HepG2 (cell line): ENCODE data around the gene HDAC8. TPM values are rescaled to one million over a fixed set of nuclear protein-coding genes. Genes with fewer than 3 reads are reported as not detected.

Source experiments
- ATAC-seq: fragments of 200-7000 bp; cut with Tn5 transposase; 3 replicates; pipeline ENCODE4 v1.9.1; 2020; ENCODE audit warnings: mild to moderate bottlenecking, moderate library complexity
- BruUV-seq: library from RNA; stranded (reverse); fragments of 400-500 nt; replicated peaks from 2 replicates; lab custom pipeline; 2021; lab: Mats Ljungman, UMichigan
- CTCF ChIA-PET: fragments of 300-600 bp; formaldehyde crosslinking; extraction: SDS; loops from one replicate; lab custom pipeline; 2021; ENCODE audit warnings: low total read pairs, inconsistent platforms, low intra/inter-chr PET ratio; lab: Yijun Ruan, JAX
- POLR2A ChIA-PET: fragments of 350-600 bp; sonication (Branson Sonifier 250); formaldehyde crosslinking; loops from one replicate; lab custom pipeline; 2020; ENCODE audit warnings: antibody characterized with exemption, inconsistent platforms; lab: Yijun Ruan, JAX
- DNase-seq: peaks from one replicate; pipeline ENCODE4 v3.0.0-alpha.2; 2015; ENCODE audit warnings: low spot score
- FAIRE-seq: peaks from 3 replicates; lab custom pipeline; 2011; peaks lifted over from hg19 to GRCh38; lab: Jason Lieb, UNC
- H2AFZ ChIP-seq: one replicate; pipeline ENCODE4 v1.6.1; 2011; ENCODE audit warnings: low read length, inconsistent platforms
- H3K27ac ChIP-seq: fragments of 300-600 bp; 3 replicates; pipeline ENCODE4 v1.8.0; 2011; ENCODE audit warnings: mixed run types, mild to moderate bottlenecking, mixed read lengths, low read length, inconsistent platforms; ENCODE audit not compliant: insufficient read depth; ENCODE audit errors: extremely low read length
- H3K27me3 ChIP-seq, 2 experiments: fragments of 200-600 bp in 1 of 2; 2 replicates in 1 of 2; 3 replicates in 1 of 2; pipeline versions ENCODE4 v1.6.0 to v1.8.0; 2011; ENCODE audit warnings: low read length in 2 of 2, mild to moderate bottlenecking in 2 of 2, moderate library complexity in 2 of 2, inconsistent platforms in 1 of 2; ENCODE audit not compliant: insufficient read depth in 2 of 2, control insufficient read depth in 1 of 2
- H3K36me3 ChIP-seq, 2 experiments: fragments of 200-600 bp in 1 of 2; replicated peaks in 1 of 2; 2 replicates in 1 of 2; 3 replicates in 1 of 2; pipeline versions ENCODE4 v1.5.1 to v1.8.0; 2011; ENCODE audit warnings: low read length in 2 of 2, inconsistent platforms in 1 of 2; ENCODE audit not compliant: insufficient read depth in 2 of 2, control insufficient read depth in 1 of 2
- H3K4me1 ChIP-seq: 2 replicates; pipeline ENCODE4 v1.5.1; 2012; ENCODE audit warnings: low read length, inconsistent platforms; ENCODE audit not compliant: insufficient read depth
- H3K4me2 ChIP-seq: 2 replicates; pipeline ENCODE4 v1.6.0; 2011; ENCODE audit warnings: low read depth, low read length, inconsistent platforms
- H3K4me3 ChIP-seq, 3 experiments: fragments of 200-600 bp in 1 of 3; sonication (generic), shearing (Covaris generic) in 1 of 3; replicated peaks in 1 of 3; 2 replicates each; pipeline ENCODE4 v1.5.1; 2011 to 2016; ENCODE audit warnings: low read length in 3 of 3, inconsistent platforms in 2 of 3, low read depth in 2 of 3, mild to moderate bottlenecking in 2 of 3, control low read depth in 1 of 3, mixed read lengths in 1 of 3; ENCODE audit not compliant: insufficient read depth in 1 of 3
- H3K79me2 ChIP-seq: one replicate; pipeline ENCODE4 v1.6.1; 2011; ENCODE audit warnings: low read length, inconsistent platforms; ENCODE audit not compliant: insufficient read depth
- H3K9ac ChIP-seq: 2 replicates; pipeline ENCODE4 v1.6.0; 2011; ENCODE audit warnings: mild to moderate bottlenecking, low read depth, low read length, inconsistent platforms; ENCODE audit not compliant: insufficient read depth
- H3K9me3 ChIP-seq: 2 replicates; pipeline ENCODE4 v1.5.1; 2012; ENCODE audit warnings: mild to moderate bottlenecking, low read length
- H4K20me1 ChIP-seq: 2 replicates; pipeline ENCODE4 v1.6.0; 2011; ENCODE audit warnings: inconsistent platforms, mild to moderate bottlenecking, low read length, moderate library complexity; ENCODE audit not compliant: insufficient read depth
- CREB1 ChIP-seq, 2 experiments: fragments of 450-650 bp in 1 of 2; IDR thresholded peaks; 2 replicates each; pipeline ENCODE4 v1.6.1; 2016 to 2017; ENCODE audit warnings: control low read depth in 1 of 2, mild to moderate bottlenecking in 1 of 2, missing compliant biosample characterization in 1 of 2, missing genetic modification characterization in 1 of 2
- DMTF1 ChIP-seq: sonication (generic); formaldehyde crosslinking; IDR thresholded peaks from 2 replicates; pipeline ENCODE4 v1.4.0; 2020; ENCODE audit warnings: mild to moderate bottlenecking, missing genetic modification reagents
- ELF1 ChIP-seq: sonication (generic); formaldehyde crosslinking; IDR thresholded peaks from 2 replicates; pipeline ENCODE4 v1.4.0; 2020; ENCODE audit warnings: missing genetic modification reagents
- HIC2 ChIP-seq: sonication (generic); formaldehyde crosslinking; IDR thresholded peaks from 2 replicates; pipeline ENCODE4 v1.9.0; 2022; ENCODE audit warnings: low read depth, missing genetic modification reagents
- HNRNPK ChIP-seq: fragments of 200-400 bp; formaldehyde crosslinking; IDR thresholded peaks from 2 replicates; pipeline ENCODE4 v1.6.1; 2018; ENCODE audit warnings: low read length, low read depth, moderate library complexity, mild to moderate bottlenecking; ENCODE audit not compliant: poor library complexity, severe bottlenecking
- PHF21A ChIP-seq: sonication (generic); formaldehyde crosslinking; IDR thresholded peaks from 2 replicates; pipeline ENCODE4 v1.5.0; 2020; ENCODE audit warnings: mild to moderate bottlenecking, missing genetic modification reagents
- PHF8 ChIP-seq: sonication (generic); formaldehyde crosslinking; IDR thresholded peaks from 2 replicates; pipeline ENCODE4 v1.5.0; 2020; ENCODE audit warnings: missing genetic modification reagents
- TCF7L2 ChIP-seq: IDR thresholded peaks from 2 replicates; pipeline ENCODE4 v1.6.1; 2011; ENCODE audit warnings: mild to moderate bottlenecking, low read depth, low read length, moderate library complexity
- TP53 ChIP-seq: sonication (generic); formaldehyde crosslinking; conservative IDR thresholded peaks from 2 replicates; pipeline ENCODE4 v1.4.0; 2020; ENCODE audit warnings: missing genetic modification reagents
- USF2 ChIP-seq, 2 experiments: sonication (generic) in 1 of 2; formaldehyde crosslinking in 1 of 2; IDR thresholded peaks; 2 replicates each; pipeline versions ENCODE4 v1.5.1 to v1.6.1; 2011 to 2020; ENCODE audit warnings: borderline replicate concordance in 1 of 2, low read depth in 1 of 2, low read length in 1 of 2, mild to moderate bottlenecking in 1 of 2, missing genetic modification reagents in 1 of 2, moderate library complexity in 1 of 2
- ZFP1 ChIP-seq: IDR thresholded peaks from 2 replicates; pipeline ENCODE4 v1.6.1; 2016
- ZNF530 ChIP-seq: sonication (generic); formaldehyde crosslinking; IDR thresholded peaks from 2 replicates; pipeline ENCODE4 v1.5.0; 2020; ENCODE audit warnings: low read depth, mild to moderate bottlenecking, missing genetic modification reagents
- ZNF543 ChIP-seq: sonication (generic); formaldehyde crosslinking; IDR thresholded peaks from 2 replicates; pipeline ENCODE4 v1.4.0; 2020; ENCODE audit warnings: mild to moderate bottlenecking, missing genetic modification reagents
- ZNF572 ChIP-seq: sonication (generic); formaldehyde crosslinking; IDR thresholded peaks from 2 replicates; pipeline ENCODE4 v1.5.1; 2020; ENCODE audit warnings: mild to moderate bottlenecking, missing genetic modification reagents
- ZNF597 ChIP-seq: sonication (generic); formaldehyde crosslinking; IDR thresholded peaks from 2 replicates; pipeline ENCODE4 v1.5.0; 2020; ENCODE audit warnings: missing genetic modification reagents
- ZNF703 ChIP-seq: sonication (generic); formaldehyde crosslinking; IDR thresholded peaks from 2 replicates; pipeline ENCODE4 v1.5.1; 2020; ENCODE audit warnings: missing genetic modification reagents, mild to moderate bottlenecking, moderate library complexity, borderline replicate concordance
- ZNF788 ChIP-seq: sonication (generic); formaldehyde crosslinking; IDR thresholded peaks from 2 replicates; pipeline ENCODE4 v1.5.0; 2020; ENCODE audit warnings: mild to moderate bottlenecking, missing genetic modification reagents, borderline replicate concordance
- ZNF891 ChIP-seq: sonication (generic); formaldehyde crosslinking; IDR thresholded peaks from 2 replicates; pipeline ENCODE4 v1.5.0; 2020; ENCODE audit warnings: mild to moderate bottlenecking, missing genetic modification reagents
- WGBS: methylation state at CpG from one replicate; pipeline ENCODE4 v1.1.6; 2017; ENCODE audit warnings: low lambda C conversion rate; 5-methylcytosine and 5-hydroxymethylcytosine counted together
- in situ Hi-C: cut with HindIII; loops from 2 replicates; pipeline ENCODE4 v1.10.0; 2017; ENCODE audit warnings: low pct_unique_long_range_greater_than_20kb; ENCODE audit not compliant: extremely low pct_ligation_motif_present
- intact Hi-C: fragments of 100-400 bp; cut with micrococcal nuclease; formaldehyde crosslinking; loops from one replicate; pipeline ENCODE4 v1.10.0; 2022; ENCODE audit not compliant: unreplicated experiment
- polyA plus RNA-seq, 8 experiments: library from polyadenylated mRNA; depleted of rRNA in 3 of 8; stranded (reverse) in 7 of 8; unstranded in 1 of 8; fragments of >200 nt; fragmentation: Illumina TruSeq in 4 of 8; extraction: Trizol in 4 of 8; gene quantifications; 2 replicates each; pipeline versions ENCODE4 v1.2.1 to v1.2.3, GENCODE V29; 2011 to 2016; ENCODE audit warnings: low read depth in 4 of 8, missing spikeins in 1 of 8, mixed read lengths in 1 of 8; ENCODE audit not compliant: insufficient read depth in 1 of 8
- total RNA-seq, 5 experiments: library from RNA; depleted of rRNA; stranded (reverse); fragments of >200 nt; fragmentation: Illumina TruSeq; extraction: Trizol; gene quantifications; 2 replicates each; pipeline ENCODE4 v1.2.3, GENCODE V29; 2016; ENCODE audit warnings: low read depth in 1 of 5

Gene HDAC8
- total and polyA plus RNA-seq, 2 of the 13 experiments (the other 11 are each of a cell fraction or from before 2014, with no cell fraction given), result 13.7 to 28.6 TPM

- Histone ChIP-seq H3K27me3 (no peaks in the 10 kb centered on the region), H3K4me3 (no peak overlapping the region), H3K9me3 (no peaks in the 10 kb centered on the region), H3K9ac (no peak overlapping the region), H3K4me2 (no peak overlapping the region), H2AFZ (no peak overlapping the region), H4K20me1 (no peaks in the 10 kb centered on the region), H3K36me3 (peaks cover 1 to 2% of the 10 kb centered on the region in 2 experiments; a peak in 1 of 5 replicates), H3K4me1 (no peaks in the 10 kb centered on the region), H3K79me2 (no peaks in the 10 kb centered on the region), H3K27ac (no peak overlapping the region)
- POLR2A ChIA-PET, result no interaction called here
- in situ Hi-C loops, result no loop called here
- DNase-seq, result no peak
- CTCF ChIA-PET, result no interaction called here
- WGBS, result 94% methylated on average over 5 of the region's 5 CpGs
- FAIRE-seq, result no peak
- no peak for ATAC-seq
- no TSS peak for BruUV-seq
- intact Hi-C loops, result no loop called here
- TF ChIP-seq ZNF788, result no peak
- TF ChIP-seq TCF7L2, result no peak
- no peak for TF ChIP-seq HIC2 (CRISPR knock-in tag)
- TF ChIP-seq TP53 (CRISPR knock-in tag), result no peak
- TF ChIP-seq ELF1 (CRISPR knock-in tag), result no peak
- no peak for TF ChIP-seq ZNF572
- TF ChIP-seq HNRNPK, result no peak
- no peak for TF ChIP-seq PHF8
- TF ChIP-seq ZNF530, result no peak
- TF ChIP-seq ZNF543 (CRISPR knock-in tag), result no peak
- no peak for TF ChIP-seq ZFP1 (CRISPR knock-in tag)
- TF ChIP-seq DMTF1 (CRISPR knock-in tag), result no peak
- TF ChIP-seq PHF21A (CRISPR knock-in tag), result no peak
- TF ChIP-seq ZNF703 (CRISPR knock-in tag), result no peak
- no peak for TF ChIP-seq CREB1 (IDR thresholded peaks at IDR 0.05)
- TF ChIP-seq CREB1 (CRISPR knock-in tag; IDR thresholded peaks at IDR 0.05), result no peak
- TF ChIP-seq USF2 (IDR thresholded peaks at IDR 0.05; ENCODE audit: low read depth, low read length), result no peak
- TF ChIP-seq USF2 (CRISPR knock-in tag; IDR thresholded peaks at IDR 0.05; ENCODE audit: borderline replicate concordance), result no peak
- no peak for TF ChIP-seq ZNF597 (CRISPR knock-in tag)
- no peak for TF ChIP-seq ZNF891
Measured at GRCh38 chrX:72461766-72462165, 110.9 kb downstream of the HDAC8 start.
